Mucosa of descending colon (tissue), 3 donors: Measurements from ENCODE around the gene FAP. TPM values are rescaled to one million over a fixed set of nuclear protein-coding genes. Genes with fewer than 3 reads are reported as not detected.

Source experiments
- ATAC-seq: fragments of 200-7000 bp; cut with Tn5 transposase; one replicate; pipeline ENCODE4 v1.9.1; 2020; ENCODE audit warnings: mild to moderate bottlenecking, moderate library complexity
- DNase-seq, 3 donors: peaks; one replicate each; pipeline ENCODE4 v3.0.0-alpha.2; 2020
- H3K36me3 ChIP-seq: fragments of 200-600 bp; one replicate; pipeline ENCODE4 v1.8.0; 2021; ENCODE audit warnings: low read depth, mild to moderate bottlenecking
- H3K4me1 ChIP-seq: fragments of 200-600 bp; one replicate; pipeline ENCODE4 v1.8.0; 2021; ENCODE audit warnings: low read depth, mild to moderate bottlenecking
- H3K4me3 ChIP-seq: fragments of 200-600 bp; one replicate; pipeline ENCODE4 v1.8.0; 2021; ENCODE audit warnings: mild to moderate bottlenecking
- H3K9me3 ChIP-seq: fragments of 200-600 bp; one replicate; pipeline ENCODE4 v1.8.0; 2021; ENCODE audit warnings: mild to moderate bottlenecking
- intact Hi-C, 2 donors: fragments of 100-400 bp; cut with DNase I in 1 of 2; cut with micrococcal nuclease in 1 of 2; formaldehyde crosslinking; loops; one replicate each; pipeline versions ENCODE4 v1.11.0 to v1.11.1; 2022; cut with DNase I, micrococcal nuclease
- total RNA-seq, 3 donors: library from RNA; stranded (reverse); fragmentation: NEBNext Ultra II Directional in 2 of 3; extraction: Animal tissue kit (Norgen Biotek cat#: 25700) in 2 of 3; gene quantifications; one replicate each; pipeline versions ENCODE4 v1.2.1 to v1.2.4, GENCODE V29; 2021 to 2023
- TF ChIP-seq, protein P1 (sequence below): fragments of 200-600 bp; IDR thresholded peaks from one replicate; pipeline ENCODE4 v1.8.0; 2022; ENCODE audit warnings: antibody characterized with exemption, mild to moderate bottlenecking
- donor health status: DM: no; HTN: no; CAD: no; lungs with moderate emphysema.
- donor health status: DM: no; HTN: no; CAD: no.
- donor health status: DM: no; HTN: yes; CAD: no.

The FAP gene
- total RNA-seq, 3 donors from 2014 or later, result 0.20 to 4.0 (median 1.3) TPM

GRCh38 chr2:162126527-162126926 is 116.7 kb downstream of the FAP start:
- Histone ChIP-seq H3K36me3 (no peaks in the 10 kb centered on the region), H3K4me3 (no peak overlapping the region), H3K9me3 (no peaks in the 10 kb centered on the region), H3K4me1 (no peaks in the 10 kb centered on the region)
- DNase-seq (no peak), ATAC-seq (no peak)
- intact Hi-C loops, result loop anchor here in 1 of 2 donors (10.0 kb wide), 1 partner anchor 542 kb away; no protein-coding TSS in a partner anchor
- TF ChIP-seq, protein P1, sequence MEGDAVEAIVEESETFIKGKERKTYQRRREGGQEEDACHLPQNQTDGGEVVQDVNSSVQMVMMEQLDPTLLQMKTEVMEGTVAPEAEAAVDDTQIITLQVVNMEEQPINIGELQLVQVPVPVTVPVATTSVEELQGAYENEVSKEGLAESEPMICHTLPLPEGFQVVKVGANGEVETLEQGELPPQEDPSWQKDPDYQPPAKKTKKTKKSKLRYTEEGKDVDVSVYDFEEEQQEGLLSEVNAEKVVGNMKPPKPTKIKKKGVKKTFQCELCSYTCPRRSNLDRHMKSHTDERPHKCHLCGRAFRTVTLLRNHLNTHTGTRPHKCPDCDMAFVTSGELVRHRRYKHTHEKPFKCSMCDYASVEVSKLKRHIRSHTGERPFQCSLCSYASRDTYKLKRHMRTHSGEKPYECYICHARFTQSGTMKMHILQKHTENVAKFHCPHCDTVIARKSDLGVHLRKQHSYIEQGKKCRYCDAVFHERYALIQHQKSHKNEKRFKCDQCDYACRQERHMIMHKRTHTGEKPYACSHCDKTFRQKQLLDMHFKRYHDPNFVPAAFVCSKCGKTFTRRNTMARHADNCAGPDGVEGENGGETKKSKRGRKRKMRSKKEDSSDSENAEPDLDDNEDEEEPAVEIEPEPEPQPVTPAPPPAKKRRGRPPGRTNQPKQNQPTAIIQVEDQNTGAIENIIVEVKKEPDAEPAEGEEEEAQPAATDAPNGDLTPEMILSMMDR, result no peak

- intact Hi-C loops, result loop anchor here in 1 of 2 donors (10.0 kb wide), 1 partner anchor 541 kb away; no protein-coding TSS in a partner anchor
- TF ChIP-seq, protein P1, result no peak
- H3K4me1 ChIP-seq, result no peaks in the 10 kb centered on the region
- ATAC-seq (peak; percentile 25), DNase-seq (no peak)
- H3K36me3 ChIP-seq, result no peaks in the 10 kb centered on the region
- no peaks in the 10 kb centered on the region for H3K9me3 ChIP-seq
- no peak overlapping the region for H3K4me3 ChIP-seq
These were observed 117.1 kb downstream of the FAP start for GRCh38 chr2:162126111-162126519.

DNA sequence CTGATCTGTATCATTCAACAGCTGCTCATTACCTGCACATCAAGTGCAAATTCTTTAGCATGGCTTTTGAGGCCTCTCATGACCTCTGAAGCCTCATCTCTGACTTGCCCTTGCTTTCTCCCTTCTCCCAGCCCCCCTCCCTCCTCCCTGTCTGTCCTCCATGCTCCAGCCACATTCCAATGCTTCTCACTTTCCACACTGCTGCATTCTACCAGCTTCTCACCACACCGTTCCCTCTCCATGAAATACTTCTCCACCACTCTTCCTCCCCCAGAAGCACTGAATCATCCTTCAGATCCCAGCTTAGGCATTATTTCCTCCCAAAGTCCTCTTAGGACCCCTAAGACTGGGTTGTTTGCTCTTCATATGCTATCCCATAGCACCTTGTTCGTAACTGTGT is 118.1 kb downstream of the FAP start:
- no peak for ATAC-seq
- no peaks in the 10 kb centered on the region for H3K9me3 ChIP-seq
- H3K4me1 ChIP-seq, result no peaks in the 10 kb centered on the region
- DNase-seq, result no peak
- no peaks in the 10 kb centered on the region for H3K36me3 ChIP-seq
- intact Hi-C loops, result loop anchor here in 1 of 2 donors (10.0 kb wide), 1 partner anchor 540 kb away; no protein-coding TSS in a partner anchor
- TF ChIP-seq, protein P1, result no peak
- no peak overlapping the region for H3K4me3 ChIP-seq

DNA sequence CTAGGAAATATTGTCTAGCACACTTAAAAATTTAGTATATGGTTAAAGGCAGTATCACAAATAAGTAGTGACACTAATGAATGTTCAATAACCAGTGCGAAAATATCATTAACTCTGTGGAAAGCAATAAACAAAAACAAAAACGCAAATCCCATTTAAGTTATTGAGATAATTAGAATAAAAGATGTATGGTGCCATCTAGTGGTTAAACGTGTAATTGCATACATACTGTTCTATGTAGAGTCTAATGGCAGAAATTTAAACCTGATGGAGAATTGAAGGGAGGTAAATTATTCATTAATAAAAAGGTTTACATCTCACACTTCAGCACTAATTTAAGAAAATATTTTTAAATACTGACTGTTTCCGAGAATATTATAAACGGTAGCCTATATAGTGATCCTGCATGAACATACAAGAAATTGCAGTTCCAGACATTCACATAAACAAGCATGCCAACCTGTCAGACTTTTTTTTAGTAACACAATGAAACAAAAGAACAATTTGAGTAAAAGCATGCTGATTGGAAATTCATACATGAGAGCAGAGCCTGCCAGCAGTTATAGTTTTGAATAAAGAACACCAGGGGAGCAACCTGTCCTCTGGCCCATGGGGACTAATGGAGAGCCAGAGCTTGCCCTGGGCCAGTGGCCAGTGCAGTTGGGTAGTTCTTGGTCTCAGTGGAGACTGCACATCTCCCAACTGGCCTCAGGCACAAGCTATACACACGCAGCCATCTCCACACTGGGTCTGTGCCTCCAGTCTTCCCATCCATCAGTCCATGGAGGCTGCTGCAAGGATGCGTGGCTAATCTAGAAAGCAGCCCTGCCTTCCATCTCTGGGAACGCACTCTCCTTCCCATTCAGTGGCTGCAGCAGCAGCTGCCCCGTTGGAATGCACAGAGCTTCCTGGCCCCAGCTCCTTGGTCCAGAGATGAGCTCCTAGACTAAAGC is 119.2 kb downstream of the FAP start:
- DNase-seq (peak in 1 of 3 donors; percentile 34), ATAC-seq (peak; percentile 70)
- Histone ChIP-seq H3K36me3 (no peaks in the 10 kb centered on the region), H3K4me1 (no peaks in the 10 kb centered on the region), H3K9me3 (no peaks in the 10 kb centered on the region), H3K4me3 (no peak overlapping the region)
- intact Hi-C loops, result loop anchor here (5.0 to 10.0 kb wide), 2 partner anchors 117 to 539 kb away; no protein-coding TSS in a partner anchor
- TF ChIP-seq, protein P1, result peak; percentile 42

Other genes with a start within 250 kb of the FAP start
- 10 to 100 TPM; 11.4 to 18.3 (median 12.0) TPM for gene DPP4, start 169.2 kb downstream of the FAP start, total RNA-seq
- 10 to 100 TPM in 2 of 3 donors, 1 to 10 TPM in 1; 4.1 to 47.4 (median 43.9) TPM for gene GCG, start 91.2 kb downstream of the FAP start, total RNA-seq
- 10 to 100 TPM; 15.1 to 20.9 (median 18.3) TPM for gene IFIH1, start 75.2 kb upstream of the FAP start, total RNA-seq
- 10 to 100 TPM; 14.1 to 32.8 (median 29.1) TPM for gene GCA, start 100.7 kb upstream of the FAP start, total RNA-seq